Fibroblast of villous mesenchyme (primary cell): Measurements from ENCODE around the gene MUC5AC. TPM values are rescaled to one million over a fixed set of nuclear protein-coding genes. Genes with fewer than 3 reads are reported as not detected.

Source experiments
- DNase-seq: peaks from one replicate; pipeline ENCODE4 v3.0.0-alpha.2; 2010; ENCODE audit warnings: low read depth
- H3K4me3 ChIP-seq: 2 replicates; pipeline ENCODE4 v1.5.1; 2011; ENCODE audit warnings: low read depth, mild to moderate bottlenecking, low read length
- total RNA-seq: library from RNA; depleted of rRNA; stranded (reverse); fragments of >200 nt; gene quantifications from 2 replicates; pipeline ENCODE4 v1.2.3, GENCODE V29; 2012
- TF ChIP-seq, protein P1 (sequence below): IDR thresholded peaks from 2 replicates; pipeline ENCODE4 v1.5.1; 2012; ENCODE audit warnings: low read depth, mild to moderate bottlenecking, low read length; ENCODE audit not compliant: insufficient read depth

The MUC5AC gene
- total RNA-seq, 1 donor: not detected

DNA sequence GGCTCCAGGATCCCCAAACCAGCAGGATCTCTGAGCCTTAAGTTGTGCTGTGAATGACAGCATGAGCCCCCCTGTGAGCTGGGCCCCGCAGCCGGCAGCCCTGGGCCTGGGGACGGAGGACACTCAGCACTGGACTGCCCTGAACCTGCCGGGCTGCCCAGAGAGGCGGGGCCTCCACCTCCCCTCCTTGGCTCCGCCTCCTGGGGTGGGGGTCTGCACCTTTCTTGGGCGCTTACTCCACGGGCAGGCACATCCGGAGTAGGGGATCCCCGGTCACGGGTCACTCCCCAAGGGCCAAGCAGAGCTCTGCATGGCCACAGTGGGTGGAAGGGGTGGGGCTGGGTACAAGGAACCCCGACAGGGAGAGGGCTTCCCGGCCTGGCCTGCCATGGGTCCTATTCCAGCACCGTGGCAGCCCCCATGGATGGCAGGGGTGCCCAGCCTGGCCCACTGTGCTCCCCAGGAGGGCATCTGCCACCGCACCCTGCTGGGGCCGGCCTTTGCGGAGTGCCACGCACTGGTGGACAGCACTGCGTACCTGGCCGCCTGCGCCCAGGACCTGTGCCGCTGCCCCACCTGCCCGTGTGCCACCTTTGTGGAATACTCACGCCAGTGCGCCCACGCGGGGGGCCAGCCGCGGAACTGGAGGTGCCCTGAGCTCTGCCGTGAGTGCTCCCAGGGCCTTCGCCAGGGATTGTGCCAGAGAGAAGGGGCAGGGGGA, 70.5 kb downstream of the MUC5AC start:
- TF ChIP-seq, protein P1, sequence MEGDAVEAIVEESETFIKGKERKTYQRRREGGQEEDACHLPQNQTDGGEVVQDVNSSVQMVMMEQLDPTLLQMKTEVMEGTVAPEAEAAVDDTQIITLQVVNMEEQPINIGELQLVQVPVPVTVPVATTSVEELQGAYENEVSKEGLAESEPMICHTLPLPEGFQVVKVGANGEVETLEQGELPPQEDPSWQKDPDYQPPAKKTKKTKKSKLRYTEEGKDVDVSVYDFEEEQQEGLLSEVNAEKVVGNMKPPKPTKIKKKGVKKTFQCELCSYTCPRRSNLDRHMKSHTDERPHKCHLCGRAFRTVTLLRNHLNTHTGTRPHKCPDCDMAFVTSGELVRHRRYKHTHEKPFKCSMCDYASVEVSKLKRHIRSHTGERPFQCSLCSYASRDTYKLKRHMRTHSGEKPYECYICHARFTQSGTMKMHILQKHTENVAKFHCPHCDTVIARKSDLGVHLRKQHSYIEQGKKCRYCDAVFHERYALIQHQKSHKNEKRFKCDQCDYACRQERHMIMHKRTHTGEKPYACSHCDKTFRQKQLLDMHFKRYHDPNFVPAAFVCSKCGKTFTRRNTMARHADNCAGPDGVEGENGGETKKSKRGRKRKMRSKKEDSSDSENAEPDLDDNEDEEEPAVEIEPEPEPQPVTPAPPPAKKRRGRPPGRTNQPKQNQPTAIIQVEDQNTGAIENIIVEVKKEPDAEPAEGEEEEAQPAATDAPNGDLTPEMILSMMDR: no peak
- no peak for DNase-seq
- H3K4me3 ChIP-seq: no peak overlapping the region

DNA sequence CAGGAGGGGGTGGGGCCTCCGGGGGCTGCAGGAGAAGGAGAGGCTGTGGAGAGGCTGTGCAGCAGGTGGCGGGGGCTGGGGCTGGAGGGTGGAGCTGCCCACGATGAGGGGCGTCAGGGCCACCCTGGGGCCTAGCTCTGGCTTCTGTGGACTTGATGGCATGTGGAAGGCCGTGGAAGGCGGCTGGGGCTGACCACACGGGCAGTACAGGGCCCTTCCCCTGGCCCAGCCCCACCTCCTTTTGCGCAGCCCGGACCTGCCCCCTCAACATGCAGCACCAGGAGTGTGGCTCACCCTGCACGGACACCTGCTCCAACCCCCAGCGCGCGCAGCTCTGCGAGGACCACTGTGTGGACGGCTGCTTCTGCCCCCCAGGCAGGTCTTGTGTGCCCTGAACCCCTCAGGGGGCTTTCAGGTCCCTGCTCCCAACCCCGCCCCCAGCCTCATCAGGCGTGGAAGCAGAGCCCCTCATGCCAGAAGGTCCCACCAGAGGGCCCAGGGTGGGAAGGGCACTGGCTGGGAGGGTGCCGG, 71.2 kb downstream of the MUC5AC start:
- DNase-seq: no peak
- TF ChIP-seq, protein P1: no peak
- no peak overlapping the region for H3K4me3 ChIP-seq

DNA sequence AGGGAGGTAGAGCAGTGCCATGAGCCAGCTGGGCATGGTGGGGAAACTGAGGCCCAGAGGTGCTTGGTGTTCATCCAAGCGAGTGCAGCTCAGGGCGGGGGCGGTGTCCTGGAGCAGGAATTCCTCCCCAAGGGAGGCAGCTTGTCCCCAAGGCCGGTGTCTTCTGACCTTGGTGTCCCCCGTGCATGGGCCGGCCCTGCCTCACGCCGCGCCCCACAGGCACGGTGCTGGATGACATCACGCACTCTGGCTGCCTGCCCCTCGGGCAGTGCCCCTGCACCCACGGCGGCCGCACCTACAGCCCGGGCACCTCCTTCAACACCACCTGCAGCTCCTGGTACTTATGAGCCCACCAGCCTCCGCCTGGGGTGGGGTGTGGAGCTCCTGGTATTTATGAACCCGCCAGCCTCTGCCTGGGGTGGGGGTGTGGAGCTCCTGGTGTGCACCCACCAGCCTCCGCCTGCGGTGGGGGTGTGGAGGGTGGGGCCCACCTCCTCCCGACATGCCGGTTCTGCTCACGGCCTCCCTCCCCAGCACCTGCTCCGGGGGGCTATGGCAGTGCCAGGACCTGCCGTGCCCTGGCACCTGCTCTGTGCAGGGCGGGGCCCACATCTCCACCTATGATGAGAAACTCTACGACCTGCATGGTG, 71.8 kb downstream of the MUC5AC start:
- DNase-seq: no peak
- no peak overlapping the region for H3K4me3 ChIP-seq
- TF ChIP-seq, protein P1: no peak

DNA sequence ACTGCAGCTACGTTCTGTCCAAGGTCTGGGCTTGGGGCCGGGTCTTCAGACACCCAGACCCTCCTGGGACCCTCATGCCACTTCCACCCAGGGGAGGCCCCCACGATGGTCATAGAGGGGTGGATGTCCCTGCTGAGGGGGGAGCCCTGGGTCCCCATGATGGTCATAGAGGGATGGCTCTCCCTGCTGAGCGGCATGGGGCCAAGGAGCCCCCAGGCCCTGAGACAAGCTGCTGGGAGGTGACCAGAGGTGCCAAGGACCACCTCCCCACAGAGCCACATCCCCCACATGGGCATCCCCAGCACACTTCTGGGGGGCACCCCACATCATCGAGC, 72.3 kb downstream of the MUC5AC start:
- H3K4me3 ChIP-seq: no peak overlapping the region
- TF ChIP-seq, protein P1: no peak
- no peak for DNase-seq

DNA sequence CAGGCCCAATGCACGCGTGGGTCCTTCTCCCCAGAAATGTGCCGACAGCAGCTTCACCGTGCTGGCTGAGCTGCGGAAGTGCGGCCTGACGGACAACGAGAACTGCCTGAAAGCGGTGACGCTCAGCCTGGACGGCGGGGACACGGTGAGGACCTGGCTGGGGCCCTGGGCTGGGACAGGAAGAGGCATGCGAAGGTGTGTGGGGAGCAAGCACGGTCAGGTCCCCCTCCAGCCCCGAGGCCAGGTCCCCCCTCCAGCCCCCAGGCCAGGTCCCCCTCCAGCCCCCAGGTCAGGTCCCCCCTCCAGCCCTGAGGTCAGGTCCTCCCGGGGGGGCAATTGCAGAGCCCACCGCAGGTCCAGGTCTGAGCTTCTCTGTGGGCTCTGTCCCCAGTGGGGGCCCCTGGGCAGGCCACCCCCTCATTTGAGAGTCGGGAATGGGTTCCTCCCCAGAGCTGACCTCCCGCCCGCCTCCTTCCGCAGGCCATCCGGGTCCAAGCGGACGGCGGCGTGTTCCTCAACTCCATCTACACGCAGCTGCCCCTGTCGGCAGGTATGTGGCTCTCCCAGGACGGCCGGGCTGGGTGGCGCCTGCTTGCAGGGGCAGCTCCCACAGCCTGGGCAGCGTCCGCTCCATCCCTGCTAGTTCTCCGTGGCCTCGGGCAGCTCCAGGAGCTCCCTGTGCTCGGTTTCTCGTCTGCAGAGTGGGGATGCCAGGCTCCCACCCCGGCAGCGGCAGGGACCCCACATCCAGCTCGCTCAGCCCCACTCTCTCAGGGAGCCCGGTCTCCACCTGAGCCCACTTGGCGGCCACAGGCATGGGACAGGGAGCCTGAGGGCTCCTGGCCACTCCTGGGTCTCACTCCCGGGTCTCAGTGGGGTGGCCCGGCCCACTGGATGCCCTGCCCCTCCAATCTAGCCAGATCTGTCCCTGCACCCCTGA, 73.0 kb downstream of the MUC5AC start:
- TF ChIP-seq, protein P1: no peak

DNA sequence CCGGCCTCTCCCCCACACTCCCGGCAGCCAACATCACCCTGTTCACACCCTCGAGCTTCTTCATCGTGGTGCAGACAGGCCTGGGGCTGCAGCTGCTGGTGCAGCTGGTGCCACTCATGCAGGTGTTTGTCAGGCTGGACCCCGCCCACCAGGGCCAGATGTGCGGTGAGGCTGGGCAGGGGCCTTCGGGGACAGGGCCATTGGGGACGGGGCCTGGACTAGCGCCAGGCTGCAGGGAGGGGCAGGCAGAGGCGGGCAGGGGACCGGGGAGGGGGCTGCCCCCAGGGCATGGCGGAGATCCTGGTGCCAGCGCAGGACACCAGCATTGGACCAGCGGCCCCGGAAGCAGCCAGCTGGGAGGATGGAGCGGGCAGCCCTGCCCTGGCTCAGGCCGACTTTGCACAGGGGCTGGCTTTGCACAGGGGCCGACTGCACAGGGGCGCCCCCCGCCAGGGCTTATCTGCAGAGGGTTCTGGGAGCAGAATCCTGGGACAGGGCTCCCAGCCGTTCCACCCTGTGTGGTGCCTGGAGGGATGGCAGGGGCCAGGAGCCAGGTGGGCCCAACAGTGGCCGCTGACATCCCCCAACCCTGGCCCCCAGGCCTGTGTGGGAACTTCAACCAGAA, 73.8 kb downstream of the MUC5AC start:
- TF ChIP-seq, protein P1: no peak
- H3K4me3 ChIP-seq: no peak overlapping the region
- no peak for DNase-seq

More for the DNA sequence above, 73.0 kb downstream of the MUC5AC start:
- DNase-seq: no peak
- H3K4me3 ChIP-seq: no peak overlapping the region
